GM21528 (cell line): ENCODE measurements around the gene NECTIN1.
"Not testable (repeated sequence)": the region's sequence is repeated elsewhere in the genome, so short reads cannot be mapped to it uniquely, and the experiment has no call there.

Experiments used
- ATAC-seq: cut with Tn5 transposase; IDR thresholded peaks from one replicate; pipeline ENCODE4 v1.9.1; 2021; ENCODE audit warnings: mild to moderate bottlenecking, moderate library complexity; ENCODE audit not compliant: unreplicated experiment, low FRiP score

The NECTIN1 gene

DNA sequence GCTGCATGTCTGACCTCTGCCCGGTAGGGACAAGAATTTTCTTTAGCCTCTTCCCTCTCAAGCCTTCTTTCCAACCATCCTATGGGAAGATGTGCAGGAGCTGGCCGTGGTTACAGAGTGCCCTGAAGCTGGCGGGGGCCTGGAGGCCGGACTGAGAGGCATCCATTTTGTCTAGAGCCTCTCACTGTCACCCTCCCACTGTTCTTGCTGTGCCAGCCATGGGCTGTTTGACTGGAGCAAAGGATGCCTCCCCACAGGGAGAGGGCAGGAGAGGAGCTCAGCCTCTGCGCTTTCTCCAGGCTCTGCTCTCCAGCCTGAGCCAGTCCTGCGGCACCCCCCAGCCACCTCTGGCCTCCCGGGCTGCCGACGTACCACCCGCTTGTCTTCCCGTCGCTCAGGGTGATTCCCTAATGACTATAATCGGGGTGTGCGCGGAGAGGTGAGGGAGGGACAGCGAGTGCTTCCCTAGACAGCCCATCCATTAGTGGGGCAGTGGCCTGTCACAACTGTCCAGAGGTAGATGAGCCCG lies 123.8 kb downstream of the NECTIN1 start:
- no peak for ATAC-seq

DNA sequence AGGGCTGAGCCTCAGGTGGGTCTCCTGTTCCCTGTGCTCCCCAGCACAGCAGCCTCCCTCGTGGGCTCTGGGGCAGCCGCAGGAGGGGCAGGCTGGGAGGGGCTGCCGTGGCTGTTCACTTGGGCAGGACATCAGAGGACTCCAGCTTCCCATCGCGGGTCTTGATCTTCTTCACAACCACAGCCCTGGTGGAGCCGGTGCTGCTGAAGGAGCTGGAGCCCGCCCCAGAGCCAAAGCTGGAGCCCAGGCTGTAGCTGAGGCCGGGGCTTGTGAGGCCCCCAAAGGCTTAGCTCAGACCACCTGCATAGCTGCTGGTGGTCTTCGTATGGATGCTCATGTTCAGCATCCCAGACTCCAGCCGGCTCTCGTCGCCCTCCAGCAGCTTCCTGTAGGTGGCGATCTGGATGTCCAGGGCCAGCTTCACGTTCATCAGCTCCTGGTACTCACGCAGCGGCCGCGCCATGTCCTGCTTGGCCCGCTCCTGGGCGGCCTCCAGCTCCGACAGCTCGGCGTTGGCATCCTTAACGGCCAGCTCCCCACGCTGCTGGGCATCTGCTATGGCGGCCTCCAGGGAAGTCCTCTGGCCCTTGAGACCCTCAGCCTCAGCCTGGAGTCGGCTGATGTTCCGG lies 126.1 kb downstream of the NECTIN1 start:
- ATAC-seq, result no peak

DNA sequence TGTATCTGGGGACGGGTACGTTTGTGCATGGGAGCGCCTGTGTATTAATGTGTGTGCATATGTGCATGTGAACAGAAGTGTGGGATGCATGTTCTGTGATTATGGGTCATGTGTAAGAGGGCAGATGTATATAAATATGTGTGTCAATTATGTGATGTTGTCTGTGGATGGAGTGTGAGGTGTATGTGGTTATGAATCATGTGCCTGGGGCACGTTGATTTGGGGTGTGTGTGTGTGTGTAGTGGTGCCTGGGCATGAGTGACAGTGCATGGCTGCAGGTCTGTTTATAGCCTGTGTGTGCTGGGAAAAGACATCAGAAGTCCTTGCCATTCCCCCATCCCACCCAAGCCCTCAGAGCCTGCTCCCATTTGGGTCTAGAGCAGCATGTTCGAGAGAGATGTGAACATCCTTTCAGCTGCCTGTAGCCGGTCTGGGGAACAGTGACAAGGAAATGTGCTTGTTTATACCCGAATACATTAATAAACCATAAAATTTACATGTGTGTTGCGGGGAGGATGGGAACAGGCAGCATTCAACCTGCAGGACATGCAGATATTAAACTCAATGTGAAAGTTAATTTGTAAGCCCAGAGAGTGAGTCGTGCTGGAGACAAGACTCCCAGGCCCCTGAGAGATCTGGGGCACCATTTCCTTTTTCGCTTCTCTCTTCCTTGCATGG lies 129.0 kb downstream of the NECTIN1 start:
- no peak for ATAC-seq

DNA sequence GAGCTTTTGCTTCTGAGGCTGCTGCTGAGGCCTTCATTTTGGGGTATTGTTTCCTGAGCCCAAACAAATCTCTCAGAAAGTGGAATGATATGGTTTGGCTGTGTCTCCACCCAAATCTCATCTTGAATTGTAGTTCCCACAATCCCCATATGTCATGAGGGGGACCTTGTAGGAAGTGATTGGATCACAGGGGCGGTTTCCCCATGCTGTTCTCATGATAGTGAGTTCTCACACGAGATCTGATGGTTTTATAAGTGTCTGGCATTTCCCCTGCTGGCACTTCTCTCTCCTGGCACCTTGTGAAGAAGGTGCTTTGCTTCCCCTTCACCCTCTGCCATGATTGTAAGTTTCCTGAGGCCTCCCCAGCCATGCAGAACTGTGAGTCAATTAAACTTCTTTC lies 133.1 kb downstream of the NECTIN1 start:
- ATAC-seq, result not testable (repeated sequence)

DNA sequence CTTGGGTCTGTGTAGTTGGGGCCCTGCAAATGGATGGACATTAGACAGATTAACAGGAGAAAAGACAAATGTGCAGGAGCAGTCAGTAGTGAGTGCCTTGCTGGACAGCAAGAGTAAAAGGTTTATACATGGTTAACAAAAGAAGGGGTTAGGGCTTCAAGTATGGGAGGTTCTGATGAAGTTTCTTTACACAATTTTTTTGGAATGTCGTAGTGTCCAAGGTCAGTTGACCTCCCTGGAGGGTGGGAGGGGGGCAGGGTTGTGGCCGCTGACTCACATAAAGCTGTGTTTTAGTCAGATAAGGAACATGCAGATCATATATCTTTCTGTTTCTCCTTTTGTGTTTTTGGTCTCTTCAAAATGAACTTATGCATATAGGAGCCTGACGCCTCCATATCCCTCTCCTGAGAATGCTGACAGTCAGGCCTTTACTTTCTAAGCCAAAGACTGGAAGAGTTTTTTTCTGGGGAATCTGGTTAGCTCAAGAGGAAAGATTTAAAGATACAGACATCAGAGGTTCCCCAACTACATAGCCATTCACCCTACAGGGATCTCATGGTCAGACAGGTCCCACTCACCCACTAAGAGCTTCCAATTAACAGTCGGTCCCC lies 134.3 kb downstream of the NECTIN1 start:
- ATAC-seq, result no peak

DNA sequence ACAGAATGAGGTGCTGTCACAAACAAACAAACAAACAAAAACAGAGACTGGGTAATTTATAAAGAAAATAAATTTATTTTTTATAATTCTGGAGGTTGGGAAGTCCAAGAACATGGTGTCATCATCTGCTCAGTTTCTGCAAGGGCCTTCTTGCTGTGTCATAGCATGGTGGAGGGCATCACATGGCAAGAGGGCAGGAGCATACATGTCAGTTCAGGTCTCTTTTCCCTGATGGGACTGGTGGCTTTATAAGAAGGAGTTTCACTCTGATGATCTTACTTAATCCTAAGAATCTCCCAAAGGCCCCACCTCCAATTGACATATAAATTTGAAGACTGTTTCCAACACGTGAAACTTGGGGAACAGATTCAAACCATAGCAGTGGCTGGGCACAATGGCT lies 135.7 kb downstream of the NECTIN1 start:
- ATAC-seq, result no peak

DNA sequence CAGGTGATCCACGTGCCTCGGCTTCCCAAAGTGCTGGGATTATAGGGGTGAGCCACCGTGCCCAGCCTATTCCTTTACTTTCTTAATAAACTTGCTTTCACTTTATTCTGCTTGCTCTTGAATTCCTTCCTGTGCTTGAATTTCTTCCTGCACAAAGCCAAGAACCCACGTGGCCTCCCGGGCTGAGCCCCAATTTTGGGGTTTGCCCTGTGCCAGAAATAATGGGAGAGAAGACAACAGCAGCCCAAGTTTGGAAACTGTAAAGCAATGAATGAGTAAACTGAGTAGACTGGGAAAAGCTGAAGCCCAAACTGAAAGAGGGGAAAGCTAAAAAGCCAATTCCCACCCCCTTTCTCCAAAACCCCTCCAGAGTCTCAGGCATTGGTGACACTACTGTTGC lies 136.4 kb downstream of the NECTIN1 start:
- ATAC-seq, result no peak

DNA sequence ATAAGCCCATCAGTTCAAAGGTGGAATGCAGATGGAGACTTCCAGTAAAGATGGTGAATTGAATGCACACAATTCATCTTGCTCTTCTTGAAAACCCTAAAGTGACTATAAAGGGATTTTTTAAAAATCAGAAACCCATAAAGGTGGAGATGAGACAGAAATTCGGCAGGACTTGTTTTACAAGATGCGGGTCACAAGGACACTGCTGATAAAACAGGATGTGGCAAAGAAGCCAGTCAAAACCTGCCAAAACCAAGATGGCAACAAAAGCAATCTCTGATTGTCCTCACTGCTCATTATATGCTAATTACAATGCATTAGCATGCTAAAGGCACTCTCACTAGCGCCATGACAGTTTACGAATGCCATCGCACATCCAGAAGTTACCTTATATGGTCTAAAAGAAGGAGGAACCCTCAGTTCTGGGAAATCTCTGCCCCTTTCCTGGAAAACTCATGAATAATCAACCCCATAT lies 137.1 kb downstream of the NECTIN1 start:
- no peak for ATAC-seq

DNA sequence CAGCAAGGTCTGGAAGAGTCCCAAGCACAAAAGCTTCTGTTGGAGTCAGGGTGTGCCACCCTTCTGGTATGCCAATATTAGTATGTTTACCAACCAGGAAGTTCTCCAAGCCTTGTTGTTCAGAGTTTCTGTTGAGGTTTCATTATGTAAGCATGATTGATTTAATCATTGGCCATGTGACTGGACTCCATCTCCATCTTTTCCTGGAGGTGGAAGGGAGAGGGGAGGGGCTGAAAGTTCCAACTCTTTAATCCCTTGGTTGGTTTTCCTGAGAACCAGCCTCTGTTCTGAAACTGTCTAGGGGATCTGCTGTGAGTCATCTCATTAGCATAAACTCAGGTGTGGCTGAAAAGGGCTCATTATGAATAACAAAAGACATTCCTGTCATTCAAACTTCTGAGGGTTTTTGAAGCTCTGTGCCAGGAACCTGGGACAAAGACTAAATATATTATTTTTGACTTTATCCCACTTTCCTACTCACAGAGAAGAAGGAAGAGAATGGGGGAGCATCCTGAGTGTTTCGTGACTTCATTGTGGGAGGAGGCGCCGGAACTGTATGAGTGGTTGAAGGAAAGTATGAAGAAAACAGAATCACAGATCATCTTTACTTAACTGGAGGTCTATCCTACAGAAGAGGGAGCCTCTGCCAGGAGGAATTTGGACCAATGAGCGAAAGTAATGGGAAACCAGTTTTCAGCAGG lies 138.2 kb downstream of the NECTIN1 start:
- no peak for ATAC-seq

DNA sequence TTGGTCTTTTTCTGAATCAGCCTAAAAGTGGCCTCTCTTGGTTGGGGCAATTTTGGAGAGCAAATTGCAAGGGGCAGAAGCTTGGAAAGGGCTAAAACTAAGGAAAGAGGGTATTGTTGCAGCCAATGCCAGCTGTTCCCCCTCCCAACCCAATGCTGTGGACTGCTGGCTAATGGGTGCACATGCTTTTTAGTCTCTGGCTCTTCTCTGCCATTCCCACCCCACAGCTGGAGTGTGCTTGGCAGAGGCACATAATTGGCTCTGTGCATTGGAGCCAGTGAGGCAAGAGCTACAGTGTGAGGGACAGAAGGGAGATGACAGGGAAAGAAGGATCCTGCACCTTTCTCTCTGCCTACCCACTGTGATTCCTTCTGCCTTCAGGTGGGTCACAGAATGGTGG lies 140.0 kb downstream of the NECTIN1 start:
- ATAC-seq, result no peak
